HepG2 (cell line): ENCODE measurements around the gene ST7L. TPM values are rescaled to one million over a fixed set of nuclear protein-coding genes. Genes with fewer than 3 reads are reported as not detected.
A peak's percentile ranks its signal among the peaks of the same experiment; 100 is the strongest.

ENCODE experiments used
- CBFB ChIP-seq: sonication (generic); formaldehyde crosslinking; IDR thresholded peaks from 2 replicates; pipeline ENCODE4 v1.4.0; 2020; ENCODE audit warnings: missing genetic modification reagents
- E2F2 ChIP-seq: sonication (generic); formaldehyde crosslinking; IDR thresholded peaks from 2 replicates; pipeline ENCODE4 v1.4.0; 2020; ENCODE audit warnings: missing genetic modification reagents, borderline replicate concordance
- FLYWCH1 ChIP-seq: sonication (generic); formaldehyde crosslinking; IDR thresholded peaks from 2 replicates; pipeline ENCODE4 v1.8.1; 2023; ENCODE audit warnings: mild to moderate bottlenecking, missing genetic modification reagents
- FOXJ3 ChIP-seq: sonication (generic); formaldehyde crosslinking; IDR thresholded peaks from 2 replicates; pipeline ENCODE4 v1.4.0; 2020; ENCODE audit warnings: missing genetic modification reagents, mild to moderate bottlenecking, borderline replicate concordance
- MAFG ChIP-seq: sonication (generic); formaldehyde crosslinking; IDR thresholded peaks from 2 replicates; pipeline ENCODE4 v1.5.1; 2020; ENCODE audit warnings: mild to moderate bottlenecking, missing genetic modification reagents
- MAX ChIP-seq: IDR thresholded peaks from 2 replicates; pipeline ENCODE4 v1.6.1; 2012; ENCODE audit warnings: inconsistent platforms
- MYNN ChIP-seq: sonication (generic); formaldehyde crosslinking; IDR thresholded peaks from 2 replicates; pipeline ENCODE4 v1.4.0; 2020; ENCODE audit warnings: mild to moderate bottlenecking, low read depth, missing genetic modification reagents
- NBN ChIP-seq: fragments of 450-650 bp; conservative IDR thresholded peaks from 2 replicates; pipeline ENCODE4 v1.6.1; 2017
- NFATC3 ChIP-seq: sonication (generic); formaldehyde crosslinking; IDR thresholded peaks from 2 replicates; pipeline ENCODE4 v1.5.1; 2020; ENCODE audit warnings: mild to moderate bottlenecking, missing genetic modification reagents
- PLRG1 ChIP-seq: fragments of 450-650 bp; conservative IDR thresholded peaks from 2 replicates; pipeline ENCODE4 v1.6.1; 2016
- RXRA ChIP-seq: sonication (generic); formaldehyde crosslinking; IDR thresholded peaks from 2 replicates; pipeline ENCODE4 v1.5.1; 2020; ENCODE audit warnings: missing genetic modification reagents
- SP2 ChIP-seq: sonication (generic); formaldehyde crosslinking; IDR thresholded peaks from 2 replicates; pipeline ENCODE4 v1.5.1; 2020; ENCODE audit warnings: mild to moderate bottlenecking, missing genetic modification reagents
- SP5 ChIP-seq: IDR thresholded peaks from 2 replicates; pipeline ENCODE4 v1.6.1; 2016; ENCODE audit warnings: low read depth, borderline replicate concordance
- SUZ12 ChIP-seq: fragments of 150-350 bp; IDR thresholded peaks from 2 replicates; pipeline ENCODE4 v1.6.1; 2014; ENCODE audit warnings: low read depth, low read length
- TRIM22 ChIP-seq: fragments of 450-650 bp; IDR thresholded peaks from 2 replicates; pipeline ENCODE4 v1.6.1; 2017
- ZFP41 ChIP-seq: sonication (generic); formaldehyde crosslinking; IDR thresholded peaks from 2 replicates; pipeline ENCODE4 v1.4.0; 2020; ENCODE audit warnings: mild to moderate bottlenecking, missing genetic modification reagents, borderline replicate concordance
- ZNF367 ChIP-seq: sonication (generic); formaldehyde crosslinking; IDR thresholded peaks from 2 replicates; pipeline ENCODE4 v1.4.0; 2020; ENCODE audit warnings: missing genetic modification reagents, borderline replicate concordance
- ZNF407 ChIP-seq: sonication (generic); formaldehyde crosslinking; IDR thresholded peaks from one replicate; pipeline ENCODE4 v1.5.1; 2020; ENCODE audit warnings: mild to moderate bottlenecking, missing genetic modification reagents; ENCODE audit errors: not compliant biosample characterization
- ZNF484 ChIP-seq: sonication (generic); formaldehyde crosslinking; IDR thresholded peaks from 2 replicates; pipeline ENCODE4 v1.5.1; 2020; ENCODE audit warnings: mild to moderate bottlenecking, low read depth, missing genetic modification reagents, borderline replicate concordance
- ZNF670 ChIP-seq: sonication (generic); formaldehyde crosslinking; IDR thresholded peaks from 2 replicates; pipeline ENCODE4 v1.8.0; 2022; ENCODE audit warnings: mild to moderate bottlenecking, missing genetic modification reagents, borderline replicate concordance
- polyA plus RNA-seq, 8 experiments: library from polyadenylated mRNA; depleted of rRNA in 3 of 8; stranded (reverse) in 7 of 8; unstranded in 1 of 8; fragments of >200 nt; fragmentation: Illumina TruSeq in 4 of 8; extraction: Trizol in 4 of 8; gene quantifications; 2 replicates each; pipeline versions ENCODE4 v1.2.1 to v1.2.3, GENCODE V29; 2011 to 2016; ENCODE audit warnings: low read depth in 4 of 8, missing spikeins in 1 of 8, mixed read lengths in 1 of 8; ENCODE audit not compliant: insufficient read depth in 1 of 8
- total RNA-seq, 5 experiments: library from RNA; depleted of rRNA; stranded (reverse); fragments of >200 nt; fragmentation: Illumina TruSeq; extraction: Trizol; gene quantifications; 2 replicates each; pipeline ENCODE4 v1.2.3, GENCODE V29; 2016; ENCODE audit warnings: low read depth in 1 of 5

The ST7L gene
- total and polyA plus RNA-seq, 2 of the 13 experiments (the other 11 are each of a cell fraction or from before 2014, with no cell fraction given), result 8.6 to 19.9 TPM

GRCh38 chr1:112618721-112619517 is at the start of gene ST7L (continued):
- TF ChIP-seq NFATC3, result 0 out of 2 replicates have a peak, but pooled peaks have one; percentile 49
- no peak for TF ChIP-seq ZFP41 (CRISPR knock-in tag)
- no peak; the same call in 1 of the 2 replicates for TF ChIP-seq MYNN (CRISPR knock-in tag)
- no peak; the same call in 1 of the 2 replicates for TF ChIP-seq FOXJ3
- 0 out of 2 replicates have a peak, but pooled peaks have one; percentile 50 for TF ChIP-seq E2F2
- no peak for TF ChIP-seq PLRG1
- peak; percentile 51; the same call in 1 of the 2 replicates for TF ChIP-seq MAX
- TF ChIP-seq ZNF407 (CRISPR knock-in tag), result no peak
- no peak for TF ChIP-seq CBFB (CRISPR knock-in tag)
- TF ChIP-seq SP2 (CRISPR knock-in tag), result peak; percentile 39
- TF ChIP-seq TRIM22, result no peak
- TF ChIP-seq NBN, result no peak
- no peak for TF ChIP-seq FLYWCH1 (CRISPR knock-in tag)
- TF ChIP-seq RXRA (CRISPR knock-in tag), result no peak
- no peak; the same call in 1 of the 2 replicates for TF ChIP-seq ZNF367 (CRISPR knock-in tag)
- TF ChIP-seq ZNF484 (CRISPR knock-in tag), result no peak
- TF ChIP-seq MAFG (CRISPR knock-in tag), result no peak
- TF ChIP-seq SP5, result no peak
- no peak; the same call in 1 of the 2 replicates for TF ChIP-seq ZNF670 (CRISPR knock-in tag)
- no peak for TF ChIP-seq SUZ12
